Endothelial cell of umbilical vein (primary cell): Measurements from ENCODE around the gene NFX1. TPM values are rescaled to one million over a fixed set of nuclear protein-coding genes. Genes with fewer than 3 reads are reported as not detected.
"Not testable (repeated sequence)": the region's sequence is repeated elsewhere in the genome, so short reads cannot be mapped to it uniquely, and the experiment has no call there.

Source experiments
- BruUV-seq: library from RNA; stranded (reverse); fragments of 400-500 nt; replicated peaks from 2 replicates; lab custom pipeline; 2021; lab: Mats Ljungman, UMichigan
- CTCF ChIA-PET: fragments of 300-600, 350-600 bp; sonication (Branson Sonifier 250); formaldehyde crosslinking; loops from one replicate; lab custom pipeline; 2021; ENCODE audit warnings: antibody characterized with exemption, inconsistent platforms; lab: Charles Lee
- POLR2A ChIA-PET: fragments of 300-600, 350-600 bp; sonication (Branson Sonifier 250); formaldehyde crosslinking; loops from one replicate; lab custom pipeline; 2021; ENCODE audit warnings: antibody characterized with exemption, inconsistent platforms; lab: Charles Lee
- DNase-seq: peaks from one replicate; pipeline ENCODE4 v3.0.0-alpha.2; 2011; ENCODE audit warnings: low read depth, low spot score
- FAIRE-seq: peaks from 2 replicates; lab custom pipeline; 2011; peaks lifted over from hg19 to GRCh38; lab: Jason Lieb, UNC
- H2AFZ ChIP-seq: 2 replicates; pipeline ENCODE4 v1.6.0; 2012; ENCODE audit warnings: low read depth, low read length, control low read depth, inconsistent platforms
- H3K27ac ChIP-seq: 2 replicates; pipeline ENCODE4 v1.5.1; 2011; ENCODE audit warnings: low read depth, mild to moderate bottlenecking, control low read depth, low read length, moderate library complexity; ENCODE audit not compliant: insufficient read depth
- H3K27me3 ChIP-seq, 2 experiments: 2 replicates each; pipeline versions ENCODE4 v1.6.0 to v1.6.1; 2011; ENCODE audit warnings: low read length in 2 of 2, mixed read lengths in 1 of 2; ENCODE audit not compliant: control insufficient read depth in 2 of 2, insufficient read depth in 2 of 2
- H3K36me3 ChIP-seq, 2 experiments: 2 replicates in 1 of 2; 3 replicates in 1 of 2; pipeline ENCODE4 v1.5.1; 2011; ENCODE audit warnings: low read length in 2 of 2, mild to moderate bottlenecking in 1 of 2, moderate library complexity in 1 of 2; ENCODE audit not compliant: control insufficient read depth in 2 of 2, insufficient read depth in 2 of 2; ENCODE audit errors: extremely low read depth in 1 of 2
- H3K4me1 ChIP-seq: 3 replicates; pipeline ENCODE4 v1.5.1; 2011; ENCODE audit warnings: mild to moderate bottlenecking, low read length; ENCODE audit not compliant: control insufficient read depth, insufficient read depth; ENCODE audit errors: extremely low read depth
- H3K4me2 ChIP-seq: 2 replicates; pipeline ENCODE4 v1.6.1; 2011; ENCODE audit warnings: low read length, control low read depth, mixed read lengths; ENCODE audit not compliant: insufficient read depth
- H3K4me3 ChIP-seq, 3 experiments: fragments of 200-600 bp in 1 of 3; sonication (generic), shearing (Covaris generic) in 1 of 3; replicated peaks in 1 of 3; 2 replicates each; pipeline ENCODE4 v1.5.1; 2011 to 2016; ENCODE audit warnings: control low read depth in 3 of 3, low read length in 3 of 3, mild to moderate bottlenecking in 2 of 3, inconsistent platforms in 1 of 3, low read depth in 1 of 3, moderate library complexity in 1 of 3; ENCODE audit not compliant: insufficient read depth in 1 of 3
- H3K79me2 ChIP-seq: 2 replicates; pipeline ENCODE4 v1.6.0; 2012; ENCODE audit warnings: low read length, inconsistent platforms; ENCODE audit not compliant: control insufficient read depth, insufficient read depth
- H3K9ac ChIP-seq: replicated peaks from 2 replicates; pipeline ENCODE3; 2011; ENCODE audit warnings: low read length, control low read depth; ENCODE audit not compliant: insufficient read depth; ENCODE audit errors: extremely low read depth
- H3K9me1 ChIP-seq: replicated peaks from 3 replicates; pipeline ENCODE4 v1.6.0; 2011; ENCODE audit warnings: mild to moderate bottlenecking, low read length; ENCODE audit not compliant: control insufficient read depth, insufficient read depth; ENCODE audit errors: extremely low read depth
- H3K9me3 ChIP-seq: replicated peaks from 2 replicates; pipeline ENCODE4 v1.5.1; 2012; ENCODE audit warnings: low read length, inconsistent platforms; ENCODE audit not compliant: control insufficient read depth, insufficient read depth
- H4K20me1 ChIP-seq: replicated peaks from 2 replicates; pipeline ENCODE3; 2011; ENCODE audit warnings: mild to moderate bottlenecking, low read length; ENCODE audit not compliant: control insufficient read depth, insufficient read depth; ENCODE audit errors: extremely low read depth
- CTCF ChIP-seq, 2 donors: IDR thresholded peaks; 1 replicate in 1 of 2; 2 replicates in 1 of 2; pipeline ENCODE4 v1.5.1; 2011; ENCODE audit warnings: low read length in 2 of 2, mild to moderate bottlenecking in 2 of 2, moderate library complexity in 2 of 2, control low read depth in 1 of 2, inconsistent platforms in 1 of 2, low read depth in 1 of 2; ENCODE audit not compliant: insufficient read depth in 1 of 2; ENCODE audit errors: extremely low read depth in 1 of 2
- EZH2 ChIP-seq: IDR thresholded peaks from 2 replicates; pipeline ENCODE4 v1.6.1; 2012; ENCODE audit warnings: borderline replicate concordance, low read depth, mild to moderate bottlenecking, moderate library complexity, low read length, inconsistent platforms; ENCODE audit not compliant: severe bottlenecking
- FOS ChIP-seq: IDR thresholded peaks from 2 replicates; pipeline ENCODE4 v1.6.1; 2011; ENCODE audit warnings: mild to moderate bottlenecking, low read length, moderate library complexity, borderline replicate concordance; ENCODE audit not compliant: insufficient read depth
- GATA2 ChIP-seq: IDR thresholded peaks from 2 replicates; pipeline ENCODE4 v1.7.0; 2011; ENCODE audit warnings: low read depth, mild to moderate bottlenecking, moderate library complexity, mixed read lengths, low read length; ENCODE audit not compliant: insufficient read length, insufficient read depth
- JUN ChIP-seq: IDR thresholded peaks from 2 replicates; pipeline ENCODE4 v1.6.1; 2011; ENCODE audit warnings: borderline replicate concordance, low read depth; ENCODE audit not compliant: insufficient read length, insufficient read depth
- MAX ChIP-seq: IDR thresholded peaks from 2 replicates; pipeline ENCODE4 v1.6.1; 2011; ENCODE audit not compliant: insufficient read depth, insufficient read length
- MYC ChIP-seq: IDR thresholded peaks from one replicate; pipeline ENCODE4 v1.6.1; 2011; ENCODE audit warnings: mild to moderate bottlenecking, low read depth, low read length
- POLR2A ChIP-seq: IDR thresholded peaks from 2 replicates; pipeline ENCODE4 v1.6.1; 2012; ENCODE audit warnings: low read depth, mild to moderate bottlenecking, control low read depth, low read length
- POLR2AphosphoS5 ChIP-seq: IDR thresholded peaks from 2 replicates; pipeline ENCODE4 v1.6.1; 2012; ENCODE audit warnings: low read depth, mild to moderate bottlenecking, control low read depth, low read length, moderate library complexity; ENCODE audit not compliant: insufficient read depth
- dilution Hi-C: fragments of 300-500 bp; cut with MboI; formaldehyde crosslinking; loops from one replicate; pipeline ENCODE4 v1.15.0; 2019; ENCODE audit warnings: low sequenced_read_pairs; ENCODE audit not compliant: extremely low pct_ligation_motif_present
- intact Hi-C: fragments of 100-400 bp; cut with micrococcal nuclease; formaldehyde crosslinking; loops from one replicate; pipeline ENCODE4 v1.10.0; 2022
- polyA plus RNA-seq, 4 experiments: library from polyadenylated mRNA; depleted of rRNA in 3 of 4; stranded (reverse) in 3 of 4; unstranded in 1 of 4; fragments of >200 nt; gene quantifications; 2 replicates each; pipeline versions ENCODE4 v1.2.1 to v1.2.3, GENCODE V29; 2011 to 2012; ENCODE audit warnings: missing spikeins in 1 of 4
- total RNA-seq: library from RNA; stranded (reverse); gene quantifications from 2 replicates; pipeline ENCODE4 v1.2.3, GENCODE V29; 2021

NFX1 gene
- total and polyA plus RNA-seq, 2 donors (not counting 3 experiments of a cell fraction or from before 2014, with no cell fraction given), result 19.3 to 21.7 TPM

DNA sequence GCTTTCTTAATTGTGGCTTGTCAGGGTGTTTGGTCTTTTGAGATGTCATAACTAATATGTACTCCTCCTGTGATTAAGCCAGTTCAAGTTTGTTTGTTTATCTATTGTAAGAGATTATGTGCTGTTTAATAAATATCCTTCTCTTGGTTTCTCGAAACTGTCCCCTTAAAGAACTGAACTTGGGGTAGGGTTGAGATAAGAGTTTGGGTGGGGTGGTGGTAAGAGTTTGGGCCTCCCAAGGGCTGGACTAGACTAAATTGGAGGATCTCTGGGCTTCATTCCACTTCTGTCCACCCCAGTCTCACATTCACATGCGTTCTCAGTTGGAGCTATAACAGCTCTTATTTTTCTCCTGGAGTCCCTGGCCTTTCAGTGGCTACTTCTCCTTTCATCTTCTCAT, 73.8 kb downstream of the NFX1 start:
- DNase-seq (no peak), FAIRE-seq (no peak)
- Histone ChIP-seq H3K9me3 (no peaks in the 10 kb centered on the region), H3K79me2 (no peaks in the 10 kb centered on the region), H3K4me3 (no peak overlapping the region), H3K27ac (no peak overlapping the region), H3K4me2 (no peak overlapping the region), H2AFZ (no peak overlapping the region), H3K36me3 (peaks cover 5 to 18% of the 10 kb centered on the region in 2 experiments), H3K27me3 (no peaks in the 10 kb centered on the region), H3K9ac (no peak overlapping the region), H4K20me1 (no peaks in the 10 kb centered on the region), H3K4me1 (no peaks in the 10 kb centered on the region), H3K9me1 (no peaks in the 10 kb centered on the region)
- ChIA-PET POLR2A (no interaction called here), CTCF (interaction anchor here (2.0 kb wide), 1 partner anchor 11 kb away, joined by 13 read pairs; no protein-coding TSS in a partner anchor)
- intact Hi-C loops (no loop called here), dilution Hi-C loops (no loop called here)
- no peak for TF ChIP-seq EZH2
- no peak for TF ChIP-seq JUN
- TF ChIP-seq MAX, result no peak
- no peak for TF ChIP-seq POLR2A
- TF ChIP-seq MYC, result no peak
- no peak for TF ChIP-seq CTCF (IDR thresholded peaks at IDR 0.05; ENCODE audit: extremely low read depth in 1 of 2, insufficient read depth in 1 of 2, low read depth in 1 of 2, low read length in 2 of 2)
- TF ChIP-seq GATA2, result no peak
- no peak for TF ChIP-seq FOS
- TF ChIP-seq POLR2AphosphoS5, result no peak
- no TSS peak for BruUV-seq

DNA sequence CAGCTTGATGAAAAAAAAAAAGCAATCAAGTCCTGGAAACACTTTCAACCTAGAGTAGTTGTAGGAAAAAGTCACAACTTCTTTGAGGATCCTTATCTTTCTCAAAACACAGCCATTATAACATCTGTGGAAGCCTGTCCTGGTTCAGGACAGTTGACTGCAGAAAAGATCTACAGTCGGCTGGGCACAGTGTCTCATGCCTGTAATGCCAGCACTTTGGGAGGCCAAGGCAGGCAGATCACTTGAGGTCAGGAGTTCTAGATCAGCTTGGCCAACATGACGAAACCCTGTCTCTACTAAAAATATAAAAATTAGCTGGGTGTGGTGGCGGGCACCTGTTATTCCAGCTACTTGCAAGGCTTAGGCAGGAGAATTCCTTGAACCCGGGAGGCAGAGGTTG, 74.5 kb downstream of the NFX1 start:
- H3K27me3 ChIP-seq, H3K79me2 ChIP-seq, intact Hi-C loops, dilution Hi-C loops, H3K9me1 ChIP-seq, FAIRE-seq, H3K4me2 ChIP-seq, H4K20me1 ChIP-seq, DNase-seq, H3K9ac ChIP-seq, BruUV-seq, POLR2A ChIA-PET, H3K9me3 ChIP-seq, H3K4me1 ChIP-seq, H2AFZ ChIP-seq, H3K27ac ChIP-seq, H3K4me3 ChIP-seq: not testable (repeated sequence)
- peaks cover 6 to 18% of the 10 kb centered on the region in 2 experiments for H3K36me3 ChIP-seq
- CTCF ChIA-PET, result interaction anchor here (0.8 to 2.0 kb wide), 2 partner anchors 10 to 51 kb away, joined by 4 to 13 read pairs; no protein-coding TSS in a partner anchor
